Skeletal muscle cell (primary cell): Measurements from ENCODE around the gene MLPH.
A peak's percentile ranks its signal among the peaks of the same experiment; 100 is the strongest.

Experiments
- DNase-seq: peaks from one replicate; pipeline ENCODE4 v3.0.0-alpha.2; 2010; ENCODE audit warnings: low read depth
- H3K4me3 ChIP-seq: 2 replicates; pipeline ENCODE4 v1.5.1; 2011; ENCODE audit warnings: low read depth, mild to moderate bottlenecking, control low read depth, low read length, moderate library complexity

Gene MLPH

DNA sequence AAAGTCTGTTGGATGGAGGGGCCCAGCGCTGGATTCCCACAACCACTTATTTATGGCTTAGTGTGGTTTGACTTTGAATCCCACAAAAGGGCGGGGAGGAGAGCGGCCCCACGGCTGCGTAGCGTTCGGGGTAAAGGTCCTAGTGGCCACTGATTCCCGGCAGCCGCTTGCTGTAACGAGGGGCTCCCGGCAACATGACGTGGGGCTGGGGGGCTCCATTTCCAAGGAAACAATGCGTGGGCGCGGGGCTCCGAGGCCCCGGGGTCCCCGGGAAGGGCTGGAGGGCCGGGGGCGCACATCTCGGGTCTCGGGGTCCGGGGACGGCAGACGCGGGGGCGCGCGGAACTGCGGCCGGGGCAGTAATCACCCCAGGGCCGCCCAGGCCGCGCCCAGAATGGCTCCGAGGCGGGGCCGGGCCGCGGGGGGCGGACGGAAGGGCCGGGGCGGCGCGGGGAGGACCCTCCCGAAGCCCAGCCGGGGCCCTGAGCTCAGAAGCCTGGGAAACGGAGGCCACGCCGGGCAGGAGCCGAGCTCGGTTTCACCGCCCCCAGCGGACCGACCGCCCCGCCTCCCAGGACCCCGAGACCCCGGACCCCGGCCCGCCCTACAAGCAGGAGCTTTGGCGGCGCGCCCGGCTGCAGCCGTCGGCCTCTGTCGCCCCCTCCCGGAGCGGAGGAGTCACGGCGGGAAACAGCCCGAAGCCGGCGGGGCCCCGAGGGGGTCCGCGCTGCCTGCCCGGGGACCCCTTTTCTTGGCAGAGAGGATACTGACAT, 11.9 kb upstream of the MLPH start:
- peak overlapping the region; percentile 54 for H3K4me3 ChIP-seq
- DNase-seq: peak; percentile 73

DNA sequence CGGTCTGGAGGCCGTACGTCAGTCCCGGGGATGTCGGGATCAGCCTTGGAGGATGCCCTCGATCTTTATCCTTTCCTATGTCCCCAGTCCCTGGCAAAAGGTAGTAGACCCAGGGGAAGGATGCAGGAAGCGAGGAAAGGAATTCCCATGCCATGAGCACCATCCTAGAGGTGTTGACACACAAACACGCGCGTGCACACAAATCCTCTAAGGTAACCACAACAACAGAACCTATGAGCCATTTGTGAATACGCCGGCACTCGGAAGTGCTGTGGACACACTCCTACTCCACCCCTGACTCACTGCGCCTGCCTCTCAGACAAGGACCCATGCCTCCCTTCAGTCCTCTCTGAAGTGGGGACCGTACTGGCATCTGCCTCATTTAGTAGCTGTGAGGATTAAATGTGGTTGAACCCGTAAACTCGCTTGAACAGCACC, 11.3 kb upstream of the MLPH start:
- DNase-seq: no peak
- H3K4me3 ChIP-seq: peak overlapping the region; percentile 54

DNA sequence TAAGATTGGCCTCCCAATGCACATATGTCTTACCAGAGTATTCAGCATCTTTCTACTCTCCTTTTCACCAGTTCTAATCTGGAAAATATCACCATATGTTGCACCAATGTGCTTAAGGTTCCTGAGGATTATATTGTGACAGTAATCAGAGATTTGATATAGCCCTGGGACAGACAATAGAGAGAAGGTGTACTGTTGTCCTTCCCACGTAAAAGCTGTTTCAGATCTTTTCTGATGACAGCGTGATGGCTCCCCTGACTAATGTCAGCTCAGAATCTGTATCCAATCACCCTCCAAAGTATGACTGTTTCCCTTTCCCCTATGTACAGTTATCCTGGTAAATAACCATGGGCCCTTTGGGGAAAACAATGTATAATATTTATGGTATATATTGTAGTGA, 9.0 kb upstream of the MLPH start:
- H3K4me3 ChIP-seq: no peak overlapping the region
- DNase-seq: no peak

- DNase-seq: no peak
- no peak overlapping the region for H3K4me3 ChIP-seq
These were observed 8.1 kb upstream of the MLPH start for GRCh38 chr2:237478979-237479378.

- no peak for DNase-seq
- no peak overlapping the region for H3K4me3 ChIP-seq
These were observed 7.3 kb upstream of the MLPH start for GRCh38 chr2:237479747-237480146.

DNA sequence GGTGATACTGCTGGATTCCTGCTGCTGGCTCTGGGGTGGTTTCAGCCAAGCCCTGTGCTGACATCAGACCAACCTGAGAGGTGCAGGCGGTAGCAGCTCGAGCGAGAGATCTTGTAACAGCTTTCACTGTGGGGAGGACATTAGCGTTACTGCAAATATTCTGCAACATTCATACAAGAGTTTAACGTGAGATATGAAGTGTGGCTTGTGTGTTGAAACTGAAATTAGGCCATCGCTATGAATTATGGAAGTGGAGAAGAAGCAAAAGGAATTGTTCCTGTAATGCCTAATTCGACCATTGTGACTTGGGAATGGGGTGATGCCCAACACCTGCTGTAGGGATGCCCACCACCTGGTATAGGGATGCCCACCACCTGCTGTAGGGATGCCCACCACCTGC, 6.5 kb upstream of the MLPH start:
- no peak overlapping the region for H3K4me3 ChIP-seq

DNA sequence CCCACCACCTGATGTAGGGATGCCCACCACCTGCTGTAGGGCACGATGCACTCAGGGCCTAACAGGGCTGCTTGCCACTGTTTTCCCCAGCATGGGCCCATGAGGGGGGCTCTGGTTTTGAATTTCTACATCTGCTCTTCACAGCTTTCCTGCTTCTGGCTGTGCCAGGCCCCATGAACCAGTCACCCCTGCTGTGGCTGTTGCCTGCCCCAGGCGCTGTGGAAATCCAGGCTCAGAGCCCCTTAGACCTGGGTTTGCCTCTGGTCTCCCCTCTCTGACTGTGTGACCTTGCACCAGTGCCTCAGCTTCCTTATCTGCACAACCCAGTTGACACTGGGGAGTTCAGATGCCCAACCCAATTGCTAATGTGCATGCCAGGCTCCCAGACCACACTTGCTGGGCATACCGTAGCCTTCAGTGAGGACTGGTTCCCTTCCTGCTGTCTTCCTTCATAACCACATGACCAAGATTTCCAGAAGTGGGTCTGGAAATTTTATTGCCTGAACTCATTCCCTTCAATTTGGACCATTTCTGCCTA, 6.0 kb upstream of the MLPH start:
- no peak for DNase-seq
- H3K4me3 ChIP-seq: no peak overlapping the region

More for the DNA sequence above, 6.5 kb upstream of the MLPH start:
- no peak for DNase-seq

- H3K4me3 ChIP-seq: no peak overlapping the region
- DNase-seq: no peak
These were observed 4.6 kb upstream of the MLPH start for GRCh38 chr2:237482485-237482884.

DNA sequence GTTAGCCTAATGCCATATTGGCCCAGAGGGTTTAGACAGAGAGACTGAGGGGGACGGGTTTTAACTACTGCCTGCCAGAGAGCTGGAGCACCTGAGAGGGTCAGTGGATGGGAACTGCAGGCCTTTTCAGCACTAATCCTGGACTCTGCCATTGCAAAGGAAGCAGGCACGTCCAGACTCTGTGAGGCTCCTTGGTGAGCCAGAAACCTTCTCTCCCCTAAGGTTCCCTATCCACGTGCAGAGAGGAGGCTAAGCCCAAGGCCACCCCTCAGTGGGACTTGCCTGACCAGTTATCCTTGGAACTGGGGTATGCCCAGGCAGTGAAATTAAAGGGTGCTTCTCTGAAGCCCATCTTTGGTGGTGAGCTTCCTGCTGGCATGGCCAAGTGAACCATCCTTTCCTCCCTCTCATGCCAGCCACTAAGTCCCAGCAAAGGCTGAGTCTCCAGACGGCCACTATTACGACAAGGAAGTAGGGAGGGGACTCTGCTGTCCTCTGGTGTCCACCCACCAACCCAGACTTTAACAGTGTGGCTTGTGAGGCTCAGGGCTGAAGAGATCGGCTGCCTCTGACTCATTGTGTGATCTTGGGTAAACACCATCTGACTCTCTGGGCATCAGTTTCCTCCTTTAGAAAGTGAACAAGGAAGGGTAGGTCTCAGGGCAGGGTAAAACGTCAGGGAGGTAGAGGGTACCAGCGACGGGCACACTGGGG, 3.9 kb upstream of the MLPH start:
- DNase-seq: no peak
- H3K4me3 ChIP-seq: no peak overlapping the region

GRCh38 chr2:237485304-237485703, 1.7 kb upstream of the MLPH start:
- no peak for DNase-seq
- H3K4me3 ChIP-seq: peak overlapping the region; percentile 5

DNA sequence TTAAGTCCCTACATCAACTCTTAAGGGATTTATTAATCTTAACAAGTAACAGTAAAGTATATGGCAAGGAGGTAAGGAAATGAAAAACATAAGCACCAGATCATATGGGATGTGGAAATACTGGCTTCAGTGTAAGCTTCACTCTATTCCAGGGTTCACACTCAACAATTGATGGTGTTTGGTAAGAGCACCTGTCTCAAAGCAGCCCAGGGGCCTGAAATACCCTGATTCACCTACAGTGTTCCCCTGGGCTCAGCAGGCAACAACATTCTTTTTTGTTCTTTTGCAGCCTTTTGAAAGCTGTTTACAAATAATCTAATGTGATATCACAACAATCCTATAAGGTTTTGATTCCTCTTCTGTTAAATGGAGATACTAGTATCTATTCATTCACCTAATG, 1.2 kb upstream of the MLPH start:
- peak overlapping the region; percentile 79 for H3K4me3 ChIP-seq
- no peak for DNase-seq

- peak overlapping the region; percentile 79 for H3K4me3 ChIP-seq
- DNase-seq: no peak
These were observed 675 bp upstream of the MLPH start for GRCh38 chr2:237486334-237486818.

GRCh38 chr2:237487496-237487895, 445 bp downstream of the MLPH start:
- peak overlapping the region; percentile 79 for H3K4me3 ChIP-seq
- no peak for DNase-seq

DNA sequence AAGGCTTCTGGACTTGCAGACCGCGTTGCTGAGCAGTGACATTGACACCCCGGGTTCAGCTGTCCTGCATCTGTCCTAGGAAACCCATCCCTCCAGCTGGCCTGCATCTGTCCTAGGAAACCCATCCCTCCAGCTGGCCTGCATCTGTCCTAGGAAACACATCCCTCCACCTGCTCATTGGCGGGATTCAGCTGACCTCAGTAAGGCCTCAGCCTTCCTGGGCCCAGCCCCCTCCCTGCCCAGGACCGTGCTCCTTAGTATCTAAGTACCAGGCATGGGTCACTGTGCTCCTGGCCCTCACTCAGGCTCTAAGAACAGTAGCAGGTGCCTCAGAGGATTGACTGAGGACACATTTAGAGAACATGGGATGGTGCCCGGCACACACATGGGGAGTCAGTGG, 1.2 kb downstream of the MLPH start:
- DNase-seq: no peak
- peak overlapping the region; percentile 79 for H3K4me3 ChIP-seq

GRCh38 chr2:237488901-237489860, 2.1 kb downstream of the MLPH start:
- H3K4me3 ChIP-seq: peak overlapping the region; percentile 10
- no peak for DNase-seq

DNA sequence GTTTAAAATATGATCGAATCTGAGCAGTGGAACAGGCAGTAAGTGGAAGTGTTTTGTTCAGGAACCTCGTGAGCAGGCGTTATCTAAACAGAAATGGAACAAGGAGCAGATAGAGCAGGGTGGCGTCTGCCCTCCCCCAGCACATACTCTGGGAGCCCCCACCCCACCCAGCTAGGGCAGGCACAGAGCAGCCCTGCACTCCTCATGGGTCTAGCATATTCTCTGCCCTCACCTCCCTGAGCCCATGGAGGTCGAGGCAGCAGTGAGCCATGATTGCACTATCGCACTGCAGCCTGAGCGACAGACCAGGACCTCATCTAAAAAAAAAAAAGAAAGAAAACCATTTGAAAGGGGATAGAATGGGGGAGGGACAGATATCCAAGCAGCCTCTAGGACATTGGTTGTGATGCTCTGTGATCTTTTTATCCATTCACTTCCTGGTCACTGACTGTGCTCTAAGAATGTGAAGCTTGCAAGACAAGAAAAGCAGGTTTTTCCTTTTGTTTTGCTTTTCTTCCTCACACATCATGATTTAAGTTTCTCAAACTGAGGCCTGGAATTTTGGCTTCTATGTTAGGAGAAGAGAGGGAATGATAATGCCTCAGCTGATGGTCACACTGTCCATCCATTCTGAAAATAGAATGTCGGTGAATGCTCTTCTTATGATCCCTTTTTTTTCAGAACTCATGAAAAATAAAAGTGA, 3.1 kb downstream of the MLPH start:
- no peak overlapping the region for H3K4me3 ChIP-seq
- no peak for DNase-seq

- DNase-seq: no peak
- H3K4me3 ChIP-seq: no peak overlapping the region
These were observed 3.7 kb downstream of the MLPH start for GRCh38 chr2:237490795-237491194.

DNA sequence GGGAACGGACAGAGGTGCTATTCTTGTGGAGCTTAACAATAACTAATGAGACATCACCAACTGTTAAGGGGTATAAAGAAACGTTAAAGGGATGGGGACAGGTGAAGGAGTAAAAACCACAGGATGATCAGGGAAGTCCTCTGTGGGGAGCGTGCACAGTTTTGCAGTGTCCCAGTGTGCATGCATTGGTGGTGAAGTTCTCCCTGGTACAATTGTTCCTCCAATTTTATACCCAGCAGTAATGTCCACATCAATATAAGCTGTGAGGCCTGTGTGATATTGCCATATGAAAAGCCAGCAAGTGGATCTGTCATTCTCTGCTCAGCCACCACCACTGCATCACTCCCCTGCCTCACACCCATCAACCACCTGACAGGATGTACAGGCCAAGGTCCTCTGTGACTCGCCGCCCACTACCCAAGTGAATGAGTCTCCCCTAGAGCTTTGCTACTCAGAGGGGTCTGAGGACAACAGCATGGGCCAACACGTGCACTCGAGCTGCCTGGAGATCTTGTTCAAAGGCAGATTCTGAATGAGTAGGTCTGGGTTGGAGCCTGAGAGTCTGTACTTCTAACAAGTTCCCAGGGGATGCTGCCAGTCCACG, 4.6 kb downstream of the MLPH start:
- no peak overlapping the region for H3K4me3 ChIP-seq
- DNase-seq: no peak
